H54 (cell line): ENCODE measurements around the gene SCARB1.

Experiments used
- DNase-seq: peaks from one replicate; pipeline ENCODE4 v3.0.0; 2011; ENCODE audit warnings: low spot score, mixed read lengths; ENCODE audit not compliant: insufficient read length
- FAIRE-seq: peaks from 3 replicates; lab custom pipeline; 2011; peaks lifted over from hg19 to GRCh38; lab: Jason Lieb, UNC
- POLR2A ChIP-seq: IDR thresholded peaks from 2 replicates; pipeline ENCODE4 v1.6.1; 2011; ENCODE audit warnings: low read depth, mild to moderate bottlenecking, low read length

The SCARB1 gene

DNA sequence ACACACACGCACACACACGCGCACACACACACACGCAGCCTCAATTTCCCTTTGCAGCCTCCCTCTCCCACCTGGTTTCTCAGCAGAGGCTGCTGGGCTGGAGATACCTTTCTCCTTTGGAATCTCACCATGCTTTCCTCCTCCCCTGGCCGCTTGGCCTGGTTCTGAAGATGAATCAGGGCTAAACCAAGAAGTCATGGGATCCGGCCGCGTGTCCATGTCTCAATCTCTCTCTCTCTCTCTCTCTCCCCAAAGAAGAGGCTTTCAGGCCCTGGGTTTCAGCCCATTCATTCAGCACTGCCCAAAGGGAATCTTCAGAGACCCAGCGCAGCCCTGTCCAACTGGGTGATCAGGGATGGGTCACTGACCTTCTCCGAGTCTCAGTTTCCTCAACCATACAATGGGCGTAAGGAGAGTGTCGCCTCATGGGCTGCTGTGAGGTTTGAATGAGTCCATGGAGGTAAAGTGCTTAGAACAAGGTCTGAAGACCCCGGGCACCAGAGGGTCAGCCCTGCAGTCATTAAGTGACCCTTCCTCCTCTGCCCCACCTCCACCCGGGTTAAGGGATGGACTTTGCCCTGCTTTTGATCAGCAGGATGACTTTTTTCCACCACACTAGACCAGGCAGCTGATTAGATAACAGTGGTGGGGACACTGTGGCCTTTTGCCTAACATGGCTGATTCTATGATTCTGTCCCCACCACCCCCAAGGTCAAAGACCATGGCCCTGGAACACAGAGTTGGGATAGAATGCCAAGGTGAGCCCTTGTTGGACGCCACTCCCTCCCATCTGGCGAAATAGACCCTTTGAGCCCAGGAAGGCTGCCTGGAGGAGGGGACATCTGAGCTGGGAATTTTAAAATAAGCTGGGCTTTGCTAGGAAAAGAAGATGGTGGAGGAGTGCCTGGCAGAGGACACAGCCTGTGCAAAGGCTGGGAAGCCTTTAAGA is 42.1 kb downstream of the SCARB1 start:
- DNase-seq (no peak), FAIRE-seq (no peak)
- no peak for TF ChIP-seq POLR2A

- FAIRE-seq: no peak
- TF ChIP-seq POLR2A: no peak
- DNase-seq: no peak
Observed at GRCh38 chr12:124820199-124820598, 43.5 kb downstream of the SCARB1 start.

DNA sequence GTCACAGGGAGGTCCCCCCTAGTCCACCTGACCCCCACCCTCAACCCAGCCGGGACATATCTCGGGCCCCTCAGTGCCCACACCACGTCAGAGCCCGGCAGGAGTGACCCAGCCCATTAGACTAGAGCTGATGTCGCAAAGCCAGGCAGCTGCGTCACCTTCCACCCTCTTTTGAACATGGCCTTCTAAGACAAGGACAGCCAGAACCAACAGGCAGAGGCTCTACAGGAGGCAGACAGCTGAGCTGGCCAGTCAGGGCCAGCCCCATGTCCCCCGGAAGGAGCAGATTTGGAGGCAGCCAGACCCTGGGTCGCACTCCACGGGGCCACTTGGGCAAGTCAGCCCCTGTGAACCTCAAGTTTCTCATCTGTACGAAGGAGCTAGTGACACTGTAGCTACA is 44.1 kb downstream of the SCARB1 start:
- no peak for TF ChIP-seq POLR2A
- FAIRE-seq (no peak), DNase-seq (no peak)

- FAIRE-seq: no peak
- no peak for DNase-seq
- no peak for TF ChIP-seq POLR2A
Observed at GRCh38 chr12:124819080-124819479, 44.6 kb downstream of the SCARB1 start.

- TF ChIP-seq POLR2A: no peak
- no peak for FAIRE-seq
- no peak for DNase-seq
Observed at GRCh38 chr12:124817076-124818000, 46.3 kb downstream of the SCARB1 start.

DNA sequence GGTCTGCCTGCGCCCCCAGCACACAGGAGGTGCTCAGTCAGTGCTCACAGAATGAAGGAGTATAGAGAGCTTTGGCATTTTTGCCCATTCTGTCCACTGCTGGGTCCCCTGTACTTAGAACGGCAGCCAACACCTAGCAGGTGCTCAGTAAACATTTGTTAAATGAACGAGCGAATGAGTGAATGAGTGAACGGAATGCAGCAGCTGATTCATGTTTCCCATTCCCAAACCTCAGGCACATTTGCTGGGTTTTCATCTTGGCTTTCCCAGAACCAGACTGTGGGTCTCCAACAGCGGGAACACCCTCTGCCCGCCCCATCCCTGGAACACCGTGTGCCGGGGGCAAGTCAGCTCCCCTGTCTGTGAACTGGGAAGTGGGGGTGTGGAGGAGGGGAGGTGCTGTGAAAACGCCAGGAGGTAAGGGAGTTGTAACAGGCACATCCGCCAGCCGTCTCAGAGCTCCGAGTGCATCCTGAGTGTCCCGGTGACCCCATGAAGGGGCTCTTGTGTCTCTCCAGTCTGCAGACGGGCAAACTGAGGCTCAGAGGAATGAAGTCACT is 47.3 kb downstream of the SCARB1 start:
- no peak for DNase-seq
- FAIRE-seq: no peak
- TF ChIP-seq POLR2A: no peak

DNA sequence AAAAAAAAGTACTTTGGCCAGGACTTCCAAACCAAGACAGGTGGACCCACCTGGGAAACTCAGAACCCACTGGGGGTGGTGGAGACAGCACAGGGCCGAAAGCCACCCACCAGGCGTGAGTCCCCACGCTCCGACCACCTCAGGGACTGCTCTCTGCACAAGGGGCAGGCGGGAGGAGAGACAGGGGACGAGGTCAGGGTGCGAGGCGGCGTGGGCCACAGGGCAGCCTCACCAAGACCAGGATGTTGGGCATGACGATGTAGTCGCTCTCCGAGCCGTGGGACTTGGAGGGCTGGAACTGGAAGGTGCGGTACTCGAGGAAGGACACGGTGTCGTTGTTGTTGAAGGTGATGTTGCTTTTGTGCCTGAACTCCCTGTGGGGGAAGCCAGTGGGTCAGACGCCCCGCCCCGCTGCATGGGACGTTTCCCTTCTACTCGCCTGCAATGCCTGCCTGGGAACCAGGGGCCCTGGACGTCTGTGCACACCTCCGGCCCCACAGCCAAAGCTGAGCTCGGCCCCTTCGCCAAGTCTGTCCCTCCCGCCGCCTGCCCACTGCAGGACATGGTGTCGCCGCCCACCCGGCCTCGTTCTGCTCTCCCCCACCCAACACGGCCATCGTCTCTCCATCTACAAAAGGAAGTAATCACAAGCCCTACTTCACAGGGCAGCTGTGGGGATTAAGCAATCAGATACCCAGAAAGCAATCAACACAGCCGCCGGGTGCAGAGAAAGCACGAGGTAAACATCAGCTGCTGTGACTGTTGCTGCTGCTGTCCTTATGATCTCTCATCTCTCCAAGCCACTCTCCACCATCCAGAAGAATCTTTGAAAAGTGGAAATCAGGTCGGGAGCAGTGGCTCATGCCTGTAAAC is 48.7 kb downstream of the SCARB1 start:
- no peak for FAIRE-seq
- DNase-seq: no peak
- TF ChIP-seq POLR2A: no peak

DNA sequence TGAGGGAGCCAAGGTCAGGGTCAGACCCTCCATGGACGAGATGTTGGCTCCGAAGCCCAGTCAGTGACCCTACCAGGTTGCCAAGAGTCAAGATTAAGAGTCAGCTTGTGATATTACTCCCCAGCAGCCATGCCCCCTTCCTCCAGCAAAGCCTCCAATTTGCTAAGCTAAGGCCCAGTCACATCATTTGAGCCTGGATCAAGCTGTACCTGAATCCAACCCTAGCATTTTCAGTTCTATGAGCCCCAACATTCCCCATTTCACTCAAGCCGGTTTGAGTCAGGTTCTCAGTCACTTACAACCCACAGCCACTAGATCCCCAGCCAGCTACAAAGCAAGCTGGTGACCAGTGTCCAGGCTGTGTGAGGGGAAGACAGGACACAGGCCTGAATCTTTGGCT is 49.9 kb downstream of the SCARB1 start:
- no peak for DNase-seq
- no peak for FAIRE-seq
- no peak for TF ChIP-seq POLR2A

GRCh38 chr12:124812979-124813378 is 50.7 kb downstream of the SCARB1 start:
- FAIRE-seq (no peak), DNase-seq (no peak)
- TF ChIP-seq POLR2A: no peak

- FAIRE-seq (no peak), DNase-seq (no peak)
- TF ChIP-seq POLR2A: no peak
Observed at GRCh38 chr12:124812356-124812755, 51.3 kb downstream of the SCARB1 start.

- no peak for TF ChIP-seq POLR2A
- DNase-seq (no peak), FAIRE-seq (no peak)
Observed at GRCh38 chr12:124811633-124812032, 52.0 kb downstream of the SCARB1 start.

DNA sequence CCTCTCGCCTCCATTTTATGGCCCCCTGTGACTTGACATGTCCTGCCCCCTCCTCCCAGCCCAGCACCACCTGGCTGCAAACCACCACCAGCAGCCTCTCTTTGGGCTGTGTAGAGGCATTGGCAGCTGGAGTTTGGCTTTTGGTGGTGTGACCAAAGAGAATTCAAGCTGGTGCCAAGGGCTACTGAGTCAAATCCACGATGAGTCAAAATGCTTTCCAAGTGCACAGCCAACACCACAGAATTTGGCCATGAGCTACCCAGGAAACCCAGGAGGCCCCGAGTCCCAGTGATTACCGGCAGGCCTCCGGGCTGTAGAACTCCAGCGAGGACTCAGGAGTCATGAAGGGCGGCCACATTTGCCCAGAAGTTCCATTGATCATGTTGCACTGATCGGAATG is 53.8 kb downstream of the SCARB1 start:
- FAIRE-seq (no peak), DNase-seq (no peak)
- no peak for TF ChIP-seq POLR2A

GRCh38 chr12:124809391-124809790 is 54.3 kb downstream of the SCARB1 start:
- FAIRE-seq (no peak), DNase-seq (no peak)
- no peak for TF ChIP-seq POLR2A
